HT-29 (cell line): ENCODE measurements around the gene DNAAF6. TPM values are rescaled to one million over a fixed set of nuclear protein-coding genes. Genes with fewer than 3 reads are reported as not detected.

Experiments used
- DNase-seq: peaks from one replicate; pipeline ENCODE4 v3.0.0-alpha.2; 2015; ENCODE audit warnings: low spot score
- small RNA-seq: library from RNA; depleted of rRNA; stranded (forward); fragments of <200 nt; gene quantifications from one replicate; pipeline ENCODE3, GENCODE V24; 2014
- total RNA-seq: library from RNA; depleted of rRNA; stranded (reverse); fragments of >200 nt; shearing (Covaris generic); gene quantifications from 2 replicates; pipeline ENCODE4 v1.2.3, GENCODE V29; 2014; rRNA removed

The DNAAF6 gene
- total RNA-seq, 1 experiment from 2014 or later: not detected

- DNase-seq: no peak
These were observed 86.6 kb downstream of the DNAAF6 start for GRCh38 chrX:107293056-107293455.

Small RNAs within 50 kb of the gene (small RNA-seq; reads per million reads assigned to genes)
- gene RF00019: not detected

Other genes with a start within 250 kb of the DNAAF6 start
- 21.8 and 24.9 TPM in 2 replicates for gene MORC4, start 206.4 kb upstream of the DNAAF6 start, total RNA-seq
- 11.1 and 13.9 TPM in 2 replicates for gene RBM41, start 87.8 kb upstream of the DNAAF6 start, total RNA-seq
- 44.2 and 46.7 TPM in 2 replicates for gene NUP62CL, start 178 bp upstream of the DNAAF6 start, total RNA-seq
- 0.03 TPM in 2 replicates for gene FRMPD3, start 243.0 kb downstream of the DNAAF6 start, total RNA-seq